ENCODE results near the gene ZNF93.
"Not testable (repeated sequence)": the region's sequence is repeated elsewhere in the genome, so short reads cannot be mapped to it uniquely, and the experiment has no call there.

Gene ZNF93

GRCh38 chr19:19871932-19872331 lies 28.8 kb upstream of the ZNF93 start:
- TF ChIP-seq CTCF (IDR thresholded peaks at IDR 0.05; ENCODE audit: low read depth, low read length) = no peak
- H3K4me3 ChIP-seq (ENCODE audit: low read depth, low read length) = no peak overlapping the region

GRCh38 chr19:19873381-19873780 lies 27.4 kb upstream of the ZNF93 start:
- H3K4me3 ChIP-seq (ENCODE audit: low read depth, low read length) = no peak overlapping the region
- TF ChIP-seq CTCF (IDR thresholded peaks at IDR 0.05; ENCODE audit: low read depth, low read length) = no peak

DNA sequence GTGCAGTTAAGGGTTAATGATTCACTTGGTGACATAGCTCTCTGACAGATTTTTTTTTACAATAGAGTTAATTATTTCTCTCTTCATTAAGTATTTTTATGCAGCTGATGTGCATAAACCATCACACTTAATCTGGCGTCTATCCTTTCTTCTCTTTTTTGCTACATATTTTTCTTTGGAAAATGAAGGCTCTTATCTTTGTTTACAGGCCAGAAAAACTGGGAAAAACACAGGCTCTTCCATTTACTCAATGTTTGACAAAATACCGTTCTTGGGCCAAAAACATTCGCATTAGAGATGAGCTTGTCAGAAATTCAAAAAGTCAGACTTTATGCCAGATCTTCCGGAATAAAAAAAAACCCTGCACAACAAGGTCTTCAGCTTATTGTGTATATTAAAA lies 23.0 kb upstream of the ZNF93 start:
- no peak overlapping the region for H3K4me3 ChIP-seq (ENCODE audit: low read depth, low read length)
- TF ChIP-seq CTCF (IDR thresholded peaks at IDR 0.05; ENCODE audit: low read depth, low read length) = no peak

DNA sequence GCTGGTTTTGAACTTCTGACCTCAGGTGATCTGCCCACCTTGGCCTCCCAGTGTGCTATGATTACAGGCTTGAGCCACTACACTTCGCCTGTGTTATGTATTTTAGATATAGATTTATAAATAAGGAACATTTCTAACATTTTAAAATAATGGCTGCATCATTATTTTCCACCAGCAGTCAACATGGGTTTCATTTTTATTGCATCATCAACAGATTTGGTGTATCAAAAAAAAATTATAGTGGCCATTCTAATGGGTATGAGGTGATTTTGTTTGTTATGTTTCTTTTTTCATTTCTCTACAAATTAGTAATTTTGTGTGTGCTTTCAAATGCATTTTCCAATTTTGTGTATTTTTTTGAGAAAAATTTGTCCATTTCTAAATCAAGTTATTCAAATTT lies 16.2 kb upstream of the ZNF93 start:
- no peak overlapping the region for H3K4me3 ChIP-seq (ENCODE audit: low read depth, low read length)
- no peak for TF ChIP-seq CTCF (IDR thresholded peaks at IDR 0.05; ENCODE audit: low read depth, low read length)

DNA sequence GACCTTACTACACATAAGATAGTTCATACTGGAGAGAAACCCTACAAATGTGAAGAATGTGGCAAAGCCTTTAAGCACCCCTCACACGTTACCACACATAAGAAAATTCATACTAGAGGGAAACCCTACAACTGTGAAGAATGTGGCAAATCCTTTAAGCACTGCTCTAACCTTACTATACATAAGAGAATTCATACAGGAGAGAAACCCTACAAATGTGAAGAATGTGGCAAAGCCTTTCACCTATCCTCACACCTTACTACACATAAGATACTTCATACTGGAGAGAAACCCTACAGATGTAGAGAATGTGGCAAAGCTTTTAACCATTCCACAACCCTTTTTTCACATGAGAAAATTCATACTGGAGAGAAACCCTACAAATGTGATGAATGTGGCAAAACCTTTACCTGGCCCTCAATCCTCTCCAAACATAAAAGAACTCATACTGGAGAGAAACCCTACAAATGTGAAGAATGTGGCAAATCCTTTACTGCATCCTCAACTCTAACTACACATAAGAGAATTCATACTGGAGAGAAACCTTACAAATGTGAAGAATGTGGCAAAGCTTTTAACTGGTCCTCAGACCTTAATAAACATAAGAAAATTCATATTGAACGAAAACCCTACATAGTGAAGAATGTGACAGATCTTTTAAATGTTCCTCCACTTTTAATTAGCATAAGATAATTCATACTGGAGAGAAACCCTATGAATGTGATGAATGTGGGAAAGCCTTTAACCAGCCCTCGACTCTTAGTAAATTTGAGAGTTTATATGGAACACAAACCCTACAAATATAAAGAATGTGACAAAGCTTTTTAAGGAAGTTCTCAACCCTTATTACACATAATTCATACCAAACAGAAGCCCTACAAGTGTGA lies 8.4 kb upstream of the ZNF93 start:
- not testable (repeated sequence) for H3K4me3 ChIP-seq (ENCODE audit: low read depth, low read length)

GRCh38 chr19:19900139-19900728 lies 512 bp upstream of the ZNF93 start:
- H3K4me3 ChIP-seq (ENCODE audit: low read depth, low read length) = peak overlapping the region; percentile 90
- no peak for TF ChIP-seq CTCF (IDR thresholded peaks at IDR 0.05; ENCODE audit: low read depth, low read length)

DNA sequence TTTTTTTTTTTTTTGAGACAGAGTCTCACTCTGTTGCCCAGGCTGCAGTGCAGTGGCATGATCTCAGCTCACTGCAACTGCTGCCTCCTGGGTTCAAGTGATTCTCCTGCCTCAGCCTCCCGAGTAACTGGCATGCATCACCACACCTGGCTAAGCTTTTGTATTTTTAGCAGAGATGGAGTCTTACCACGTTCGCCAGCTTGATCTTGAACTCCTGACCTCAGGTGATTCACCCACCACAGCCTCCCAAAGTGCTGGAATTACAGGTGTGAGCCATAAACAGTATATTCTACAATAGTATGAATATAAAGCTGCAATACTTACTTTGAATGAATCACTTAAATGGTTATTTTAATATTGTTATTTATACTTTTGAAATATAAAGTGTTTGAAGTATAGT lies 6.8 kb downstream of the ZNF93 start:
- H3K4me3 ChIP-seq (ENCODE audit: low read depth, low read length) = not testable (repeated sequence)

- no peak for TF ChIP-seq CTCF (IDR thresholded peaks at IDR 0.05; ENCODE audit: low read depth, low read length)
- H3K4me3 ChIP-seq (ENCODE audit: low read depth, low read length) = no peak overlapping the region
Measured at GRCh38 chr19:19909654-19910053, 8.9 kb downstream of the ZNF93 start.

All from WI38 (cell line).